IPS DF 4.7 (cell line): Measurements from ENCODE around the gene TRAF7.
"Not testable (repeated sequence)": the region's sequence is repeated elsewhere in the genome, so short reads cannot be mapped to it uniquely, and the experiment has no call there.

Source experiments
- DNase-seq: peaks from one replicate; pipeline ENCODE4 v3.0.0-alpha.2; 2013; ENCODE audit warnings: low spot score; ENCODE audit errors: extremely low read depth

TRAF7 gene

GRCh38 chr16:2122429-2122828, 33.2 kb upstream of the TRAF7 start:
- no peak for DNase-seq

- not testable (repeated sequence) for DNase-seq
Observed at GRCh38 chr16:2122934-2123683, 32.5 kb upstream of the TRAF7 start.

- not testable (repeated sequence) for DNase-seq
Observed at GRCh38 chr16:2123706-2124376, 31.7 kb upstream of the TRAF7 start.

- DNase-seq = not testable (repeated sequence)
Observed at GRCh38 chr16:2124377-2124693, 31.2 kb upstream of the TRAF7 start.

GRCh38 chr16:2124694-2125444, 30.7 kb upstream of the TRAF7 start:
- not testable (repeated sequence) for DNase-seq

- not testable (repeated sequence) for DNase-seq
Observed at GRCh38 chr16:2125609-2126008, 30.0 kb upstream of the TRAF7 start.

GRCh38 chr16:2126161-2126743, 29.3 kb upstream of the TRAF7 start:
- DNase-seq = not testable (repeated sequence)

GRCh38 chr16:2126928-2127556, 28.5 kb upstream of the TRAF7 start:
- DNase-seq = not testable (repeated sequence)

GRCh38 chr16:2127630-2128280, 27.8 kb upstream of the TRAF7 start:
- DNase-seq = not testable (repeated sequence)

- not testable (repeated sequence) for DNase-seq
Observed at GRCh38 chr16:2129251-2129650, 26.3 kb upstream of the TRAF7 start.

- DNase-seq = not testable (repeated sequence)
Observed at GRCh38 chr16:2129890-2130447, 25.6 kb upstream of the TRAF7 start.

GRCh38 chr16:2133797-2134196, 21.8 kb upstream of the TRAF7 start:
- not testable (repeated sequence) for DNase-seq

- not testable (repeated sequence) for DNase-seq
Observed at GRCh38 chr16:2135071-2135470, 20.5 kb upstream of the TRAF7 start.

- DNase-seq = not testable (repeated sequence)
Observed at GRCh38 chr16:2135770-2136490, 19.7 kb upstream of the TRAF7 start, which contains the start of gene PKD1. TSS of gene PKD1 (minus strand) at chr16:2135898. CDS start at chr16:2135689, 209 bp downstream.

GRCh38 chr16:2142942-2143877, 12.4 kb upstream of the TRAF7 start:
- no peak for DNase-seq

GRCh38 chr16:2143878-2144485, 11.6 kb upstream of the TRAF7 start:
- no peak for DNase-seq

GRCh38 chr16:2145843-2146242, 9.7 kb upstream of the TRAF7 start:
- no peak for DNase-seq

GRCh38 chr16:2147378-2147777, 8.2 kb upstream of the TRAF7 start:
- no peak for DNase-seq
